Panc1 (cell line): ENCODE results near the gene PTP4A2. TPM values are rescaled to one million over a fixed set of nuclear protein-coding genes. Genes with fewer than 3 reads are reported as not detected.

Experiments used
- ATAC-seq: fragments of 200-7000 bp; cut with Tn5 transposase; 2 replicates; pipeline ENCODE4 v1.9.1; 2020; ENCODE audit warnings: mild to moderate bottlenecking, moderate library complexity
- BruUV-seq: library from RNA; stranded (reverse); fragments of 400-500 nt; replicated peaks from 2 replicates; lab custom pipeline; 2021; lab: Mats Ljungman, UMichigan
- CTCF ChIA-PET: fragments of 300-600 bp; sonication (Branson Sonifier 250); formaldehyde crosslinking; loops from one replicate; lab custom pipeline; 2022; ENCODE audit warnings: antibody characterized with exemption; lab: Charles Lee
- POLR2A ChIA-PET: fragments of 300-600 bp; sonication (Branson Sonifier 250); formaldehyde crosslinking; loops from one replicate; lab custom pipeline; 2022; ENCODE audit warnings: antibody characterized with exemption; lab: Charles Lee
- DNase-seq: peaks from one replicate; pipeline ENCODE4 v3.0.0-alpha.2; 2010; ENCODE audit warnings: low read depth, low spot score
- H3K27ac ChIP-seq: 2 replicates; pipeline ENCODE4 v1.5.1; 2011; ENCODE audit warnings: mild to moderate bottlenecking, low read length, inconsistent platforms
- H3K27me3 ChIP-seq: fragments of 200-500 bp; sonication (Bioruptor generic); 2 replicates; pipeline ENCODE4 v1.6.0; 2014; ENCODE audit warnings: low read length, inconsistent platforms; ENCODE audit not compliant: control insufficient read depth, insufficient read depth
- H3K36me3 ChIP-seq: fragments of 200-500 bp; sonication (Bioruptor generic); 2 replicates; pipeline ENCODE4 v1.5.1; 2014; ENCODE audit warnings: inconsistent platforms, mild to moderate bottlenecking, low read length, moderate library complexity; ENCODE audit not compliant: control insufficient read depth, insufficient read depth
- H3K4me1 ChIP-seq: 2 replicates; pipeline ENCODE4 v1.5.1; 2011; ENCODE audit warnings: inconsistent platforms, mild to moderate bottlenecking, low read length, moderate library complexity; ENCODE audit not compliant: control insufficient read depth, insufficient read depth
- H3K4me3 ChIP-seq, 2 experiments: 2 replicates each; pipeline ENCODE4 v1.5.1; 2011 to 2012; ENCODE audit warnings: low read depth in 2 of 2, low read length in 2 of 2, mild to moderate bottlenecking in 2 of 2, inconsistent platforms in 1 of 2, moderate library complexity in 1 of 2
- H3K9me3 ChIP-seq: fragments of 200-500 bp; sonication (Bioruptor generic); 2 replicates; pipeline ENCODE4 v1.5.1; 2014; ENCODE audit warnings: low read depth, mild to moderate bottlenecking, inconsistent platforms, low read length, moderate library complexity; ENCODE audit not compliant: control insufficient read depth, insufficient read depth
- POLR2AphosphoS5 ChIP-seq: IDR thresholded peaks from 2 replicates; pipeline ENCODE4 v1.6.1; 2012; ENCODE audit warnings: mild to moderate bottlenecking, low read depth, low read length, moderate library complexity
- SIN3A ChIP-seq: IDR thresholded peaks from 2 replicates; pipeline ENCODE4 v1.6.1; 2012; ENCODE audit warnings: low read depth, mild to moderate bottlenecking, low read length, moderate library complexity, borderline replicate concordance; ENCODE audit not compliant: insufficient read depth
- TCF7L2 ChIP-seq: IDR thresholded peaks from 2 replicates; pipeline ENCODE4 v1.6.1; 2011; ENCODE audit warnings: mild to moderate bottlenecking, low read depth, low read length, inconsistent platforms
- in situ Hi-C: cut with HindIII; loops from 2 replicates; pipeline ENCODE4 v1.10.0; 2016; ENCODE audit warnings: low sequenced_read_pairs, low pct_unique_long_range_greater_than_20kb
- intact Hi-C: fragments of 100-400 bp; cut with micrococcal nuclease; formaldehyde crosslinking; loops from one replicate; pipeline ENCODE4 v1.10.0; 2022; ENCODE audit not compliant: unreplicated experiment
- total RNA-seq: library from RNA; stranded (reverse); gene quantifications from one replicate; pipeline ENCODE4 v1.2.1, GENCODE V29; 2021; ENCODE audit not compliant: unreplicated experiment
- TF ChIP-seq, protein P1 (sequence below), 2 experiments: IDR thresholded peaks; 2 replicates each; pipeline ENCODE4 v1.6.1; 2011 to 2012; ENCODE audit warnings: low read depth in 2 of 2, control low read depth in 1 of 2, low read length in 1 of 2, mild to moderate bottlenecking in 1 of 2, moderate library complexity in 1 of 2; ENCODE audit not compliant: insufficient read depth in 1 of 2
- TF ChIP-seq, protein P2 (sequence below): fragments of 450-650 bp; IDR thresholded peaks from 2 replicates; pipeline ENCODE4 v1.5.1; 2017; ENCODE audit warnings: mild to moderate bottlenecking

The PTP4A2 gene
- total RNA-seq, 1 experiment from 2014 or later: 559 TPM

DNA sequence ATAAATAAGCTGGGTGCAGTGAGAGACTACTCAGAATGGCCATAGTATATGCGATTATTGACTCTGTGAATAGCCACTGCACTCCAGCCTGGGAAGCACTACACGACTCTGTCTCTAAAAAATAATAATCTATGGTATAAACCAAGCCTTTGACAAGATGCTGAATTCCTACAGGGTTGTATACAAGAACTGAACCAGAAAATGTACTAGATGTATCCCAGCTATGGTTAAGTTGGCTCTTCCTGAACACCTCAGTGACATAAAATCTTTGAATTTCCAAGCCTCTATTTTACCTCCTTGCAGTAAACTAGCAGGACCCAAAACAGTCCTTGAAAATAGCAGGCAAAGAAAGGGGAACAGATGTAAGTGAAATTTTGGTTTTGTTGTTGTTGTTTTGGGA lies 32.5 kb downstream of the PTP4A2 start:
- BruUV-seq: no TSS peak
- Histone ChIP-seq H3K9me3 (no peaks in the 10 kb centered on the region), H3K36me3 (peaks cover 33% of the 10 kb centered on the region), H3K4me1 (no peaks in the 10 kb centered on the region), H3K27me3 (no peaks in the 10 kb centered on the region), H3K27ac (no peak overlapping the region), H3K4me3 (no peak overlapping the region)
- intact Hi-C loops: no loop called here
- CTCF ChIA-PET: no interaction called here
- in situ Hi-C loops: no loop called here
- POLR2A ChIA-PET: no interaction called here
- DNase-seq (no peak), ATAC-seq (no peak)
- TF ChIP-seq POLR2AphosphoS5: no peak
- TF ChIP-seq SIN3A: no peak
- TF ChIP-seq, protein P1, sequence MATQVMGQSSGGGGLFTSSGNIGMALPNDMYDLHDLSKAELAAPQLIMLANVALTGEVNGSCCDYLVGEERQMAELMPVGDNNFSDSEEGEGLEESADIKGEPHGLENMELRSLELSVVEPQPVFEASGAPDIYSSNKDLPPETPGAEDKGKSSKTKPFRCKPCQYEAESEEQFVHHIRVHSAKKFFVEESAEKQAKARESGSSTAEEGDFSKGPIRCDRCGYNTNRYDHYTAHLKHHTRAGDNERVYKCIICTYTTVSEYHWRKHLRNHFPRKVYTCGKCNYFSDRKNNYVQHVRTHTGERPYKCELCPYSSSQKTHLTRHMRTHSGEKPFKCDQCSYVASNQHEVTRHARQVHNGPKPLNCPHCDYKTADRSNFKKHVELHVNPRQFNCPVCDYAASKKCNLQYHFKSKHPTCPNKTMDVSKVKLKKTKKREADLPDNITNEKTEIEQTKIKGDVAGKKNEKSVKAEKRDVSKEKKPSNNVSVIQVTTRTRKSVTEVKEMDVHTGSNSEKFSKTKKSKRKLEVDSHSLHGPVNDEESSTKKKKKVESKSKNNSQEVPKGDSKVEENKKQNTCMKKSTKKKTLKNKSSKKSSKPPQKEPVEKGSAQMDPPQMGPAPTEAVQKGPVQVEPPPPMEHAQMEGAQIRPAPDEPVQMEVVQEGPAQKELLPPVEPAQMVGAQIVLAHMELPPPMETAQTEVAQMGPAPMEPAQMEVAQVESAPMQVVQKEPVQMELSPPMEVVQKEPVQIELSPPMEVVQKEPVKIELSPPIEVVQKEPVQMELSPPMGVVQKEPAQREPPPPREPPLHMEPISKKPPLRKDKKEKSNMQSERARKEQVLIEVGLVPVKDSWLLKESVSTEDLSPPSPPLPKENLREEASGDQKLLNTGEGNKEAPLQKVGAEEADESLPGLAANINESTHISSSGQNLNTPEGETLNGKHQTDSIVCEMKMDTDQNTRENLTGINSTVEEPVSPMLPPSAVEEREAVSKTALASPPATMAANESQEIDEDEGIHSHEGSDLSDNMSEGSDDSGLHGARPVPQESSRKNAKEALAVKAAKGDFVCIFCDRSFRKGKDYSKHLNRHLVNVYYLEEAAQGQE (IDR thresholded peaks at IDR 0.05; ENCODE audit: insufficient read depth in 1 of 2, low read depth in 2 of 2, low read length in 1 of 2): no peak
- TF ChIP-seq, protein P2, sequence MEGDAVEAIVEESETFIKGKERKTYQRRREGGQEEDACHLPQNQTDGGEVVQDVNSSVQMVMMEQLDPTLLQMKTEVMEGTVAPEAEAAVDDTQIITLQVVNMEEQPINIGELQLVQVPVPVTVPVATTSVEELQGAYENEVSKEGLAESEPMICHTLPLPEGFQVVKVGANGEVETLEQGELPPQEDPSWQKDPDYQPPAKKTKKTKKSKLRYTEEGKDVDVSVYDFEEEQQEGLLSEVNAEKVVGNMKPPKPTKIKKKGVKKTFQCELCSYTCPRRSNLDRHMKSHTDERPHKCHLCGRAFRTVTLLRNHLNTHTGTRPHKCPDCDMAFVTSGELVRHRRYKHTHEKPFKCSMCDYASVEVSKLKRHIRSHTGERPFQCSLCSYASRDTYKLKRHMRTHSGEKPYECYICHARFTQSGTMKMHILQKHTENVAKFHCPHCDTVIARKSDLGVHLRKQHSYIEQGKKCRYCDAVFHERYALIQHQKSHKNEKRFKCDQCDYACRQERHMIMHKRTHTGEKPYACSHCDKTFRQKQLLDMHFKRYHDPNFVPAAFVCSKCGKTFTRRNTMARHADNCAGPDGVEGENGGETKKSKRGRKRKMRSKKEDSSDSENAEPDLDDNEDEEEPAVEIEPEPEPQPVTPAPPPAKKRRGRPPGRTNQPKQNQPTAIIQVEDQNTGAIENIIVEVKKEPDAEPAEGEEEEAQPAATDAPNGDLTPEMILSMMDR: no peak
- TF ChIP-seq TCF7L2: no peak

DNA sequence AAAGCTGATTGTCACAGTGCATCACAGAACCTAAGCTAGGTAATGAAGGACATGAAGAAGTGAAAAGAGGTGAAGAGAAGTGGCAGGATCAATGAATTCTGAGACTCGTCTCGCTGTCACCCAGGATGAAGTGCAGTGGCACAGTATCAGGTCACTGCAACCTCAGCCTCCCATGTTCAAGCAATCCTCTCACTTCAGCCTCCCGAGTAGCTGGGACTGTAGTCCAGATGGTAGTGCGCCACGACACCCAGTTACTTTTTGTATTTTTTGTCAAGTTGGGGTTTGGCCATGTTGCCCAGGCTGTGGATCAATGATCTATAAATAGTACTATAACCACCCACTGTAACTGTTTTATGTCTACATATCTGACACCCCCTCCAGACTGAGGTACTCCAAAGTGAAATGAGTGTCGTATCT lies 33.1 kb downstream of the PTP4A2 start:
- H3K27ac ChIP-seq: no peak overlapping the region
- ChIA-PET POLR2A (no interaction called here), CTCF (interaction anchor here (0.7 kb wide), 1 partner anchor 160 kb away, joined by 5 read pairs; no protein-coding TSS in a partner anchor)
- in situ Hi-C loops (no loop called here), intact Hi-C loops (no loop called here)
- no peaks in the 10 kb centered on the region for H3K9me3 ChIP-seq
- DNase-seq: no peak
- ATAC-seq: no peak
- TF ChIP-seq, protein P1 (IDR thresholded peaks at IDR 0.05; ENCODE audit: insufficient read depth in 1 of 2, low read depth in 2 of 2, low read length in 1 of 2): no peak
- TF ChIP-seq TCF7L2 (no peak), POLR2AphosphoS5 (peak; percentile 43; the same call in 1 of the 2 replicates)
- no peak overlapping the region for H3K4me3 ChIP-seq
- H3K4me1 ChIP-seq: no peaks in the 10 kb centered on the region
- H3K36me3 ChIP-seq: peaks cover 31% of the 10 kb centered on the region
- no TSS peak for BruUV-seq
- H3K27me3 ChIP-seq: no peaks in the 10 kb centered on the region
